ENCODE measurements around the gene CTDSP1. TPM values are rescaled to one million over a fixed set of nuclear protein-coding genes. Genes with fewer than 3 reads are reported as not detected.

CTDSP1 gene, protein sequence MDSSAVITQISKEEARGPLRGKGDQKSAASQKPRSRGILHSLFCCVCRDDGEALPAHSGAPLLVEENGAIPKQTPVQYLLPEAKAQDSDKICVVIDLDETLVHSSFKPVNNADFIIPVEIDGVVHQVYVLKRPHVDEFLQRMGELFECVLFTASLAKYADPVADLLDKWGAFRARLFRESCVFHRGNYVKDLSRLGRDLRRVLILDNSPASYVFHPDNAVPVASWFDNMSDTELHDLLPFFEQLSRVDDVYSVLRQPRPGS
- 10 to 100 TPM; 57.7 to 65.4 TPM for total RNA-seq

DNA sequence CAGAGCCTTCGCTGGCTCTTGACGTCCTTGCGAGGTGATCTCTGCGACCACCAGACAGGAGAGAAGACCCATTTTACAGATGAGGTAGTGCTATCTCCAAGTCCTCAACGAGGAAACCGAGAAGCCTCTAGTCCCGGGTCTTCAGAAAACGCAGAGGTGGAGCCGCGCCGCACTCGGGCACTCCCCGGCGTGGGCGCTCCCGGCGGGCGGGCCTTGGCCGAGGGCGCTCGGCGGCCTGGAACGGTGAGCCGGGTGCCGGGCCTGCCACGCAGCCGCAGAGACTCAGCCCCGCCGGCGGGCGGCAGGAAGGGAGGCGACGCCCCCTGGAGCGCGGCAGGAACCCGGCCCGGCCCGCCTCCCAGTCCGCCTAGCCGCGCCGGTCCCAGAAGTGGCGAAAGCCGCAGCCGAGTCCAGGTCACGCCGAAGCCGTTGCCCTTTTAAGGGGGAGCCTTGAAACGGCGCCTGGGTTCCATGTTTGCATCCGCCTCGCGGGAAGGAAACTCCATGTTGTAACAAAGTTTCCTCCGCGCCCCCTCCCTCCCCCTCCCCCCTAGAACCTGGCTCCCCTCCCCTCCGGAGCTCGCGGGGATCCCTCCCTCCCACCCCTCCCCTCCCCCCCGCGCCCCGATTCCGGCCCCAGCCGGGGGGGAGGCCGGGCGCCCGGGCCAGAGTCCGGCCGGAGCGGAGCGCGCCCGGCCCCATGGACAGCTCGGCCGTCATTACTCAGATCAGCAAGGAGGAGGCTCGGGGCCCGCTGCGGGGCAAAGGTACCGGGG is at the start of gene CTDSP1:
TSS of gene CTDSP1 (plus strand) at position 478 of the 776 bp plus-strand sequence. CDS start at position 701, 223 bp downstream.
- intact Hi-C loops (cut with DNase I, micrococcal nuclease) = loop anchor here (2.0 to 10.0 kb wide), 6 partner anchors 42 to 1987 kb away; partner anchors contain the start of genes CATIP (in 1 of the 2), CHPF (in 1 of the 2), DNPEP (in 1 of the 2) and SMARCAL1 (in 1 of the 2)
- POLR2A ChIA-PET = interaction anchor here (1.1 kb wide), 1 partner anchor 113 kb away, joined by 5 read pairs; no protein-coding TSS in a partner anchor
- peaks cover 36% of the 10 kb centered on the region for H3K4me1 Mint-ChIP-seq
- H3K4me3 Mint-ChIP-seq = peak within 1 kb of the TSS; percentile 85
- H3K9me3 Mint-ChIP-seq (ENCODE audit: low read depth) = no peaks in the 10 kb centered on the region
- peaks cover 6% of the 10 kb centered on the region for H3K27me3 Mint-ChIP-seq
- H3K27ac Mint-ChIP-seq = peak within 1 kb of the TSS; percentile 86
- DNase-seq = peak; percentile 95
- peaks cover 15% of the 10 kb centered on the region for H3K36me3 Mint-ChIP-seq (ENCODE audit: low read depth)
- CTCF ChIA-PET = interaction anchor here (1.2 kb wide), 1 partner anchor 10 kb away, joined by 3 read pairs; no protein-coding TSS in a partner anchor
- ATAC-seq = peak; percentile 46

DNA sequence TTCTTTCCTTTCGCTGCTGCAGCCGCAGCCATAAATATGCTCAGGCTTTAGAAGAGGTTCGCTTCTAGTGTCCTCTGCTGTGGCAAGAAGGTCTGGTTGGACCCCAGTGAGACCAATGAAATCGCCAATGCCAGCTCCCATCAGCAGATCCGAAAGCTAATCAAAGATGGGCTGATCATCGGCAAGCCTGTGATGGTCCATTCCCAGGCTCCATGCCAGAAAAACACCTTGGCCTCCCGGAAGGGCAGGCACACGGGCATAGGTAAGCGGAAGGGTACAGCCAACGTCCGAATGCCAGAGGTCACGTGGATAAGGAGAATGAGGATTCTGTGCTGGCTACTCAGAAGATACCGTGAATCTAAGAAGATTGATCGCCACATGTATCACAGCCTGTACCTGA is 45.6 kb upstream of the CTDSP1 start:
- ATAC-seq (no peak), DNase-seq (no peak)
- ChIA-PET CTCF (interaction anchor here (0.5 to 4.3 kb wide), 4 partner anchors 10 to 1224 kb away, joined by 3 to 64 read pairs (median 4); no protein-coding TSS in a partner anchor), POLR2A (no interaction called here)
- Mint-ChIP-seq H3K27me3 (no peaks in the 10 kb centered on the region), H3K9me3 (ENCODE audit: low read depth) (peaks cover 12% of the 10 kb centered on the region), H3K4me1 (no peaks in the 10 kb centered on the region), H3K36me3 (ENCODE audit: low read depth) (peaks cover 6% of the 10 kb centered on the region), H3K4me3 (no peak overlapping the region), H3K27ac (no peak overlapping the region)
- intact Hi-C loops (cut with DNase I, micrococcal nuclease) = loop anchor here in 1 of 2 experiments (10.0 kb wide), 1 partner anchor 169 kb away; no protein-coding TSS in a partner anchor

DNA sequence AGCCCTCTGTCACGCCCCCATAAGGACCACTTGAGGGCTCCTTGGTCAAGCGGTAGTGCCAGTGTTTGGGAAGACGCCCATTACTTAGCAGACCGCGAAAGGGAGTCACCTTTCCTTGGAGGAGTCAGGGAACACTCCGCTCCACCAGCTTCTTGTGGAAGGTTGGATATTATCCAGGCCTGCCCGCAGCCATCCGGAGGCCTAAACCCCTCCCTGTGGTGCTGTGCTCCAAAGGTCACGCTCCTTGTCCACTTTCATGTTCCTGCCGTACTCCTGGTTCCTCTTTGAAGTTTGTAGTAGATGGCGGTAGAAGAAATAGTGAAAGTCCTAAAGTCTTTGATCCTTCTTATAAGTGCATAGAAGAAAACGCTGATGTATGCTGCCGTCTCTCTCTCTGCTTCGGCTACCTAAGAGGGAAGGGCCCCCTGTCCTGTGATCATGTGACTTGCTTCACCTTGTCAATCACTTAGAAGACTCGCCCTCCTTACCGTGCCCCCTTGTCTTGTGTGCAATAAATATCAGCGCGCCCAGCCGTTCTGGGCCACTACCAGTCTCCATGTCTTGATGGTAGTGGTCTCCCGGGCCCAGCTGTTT is 44.7 kb upstream of the CTDSP1 start:
- Mint-ChIP-seq H3K4me1 (no peaks in the 10 kb centered on the region), H3K4me3 (no peak overlapping the region), H3K36me3 (ENCODE audit: low read depth) (peaks cover 4% of the 10 kb centered on the region), H3K27ac (no peak overlapping the region), H3K9me3 (ENCODE audit: low read depth) (peaks cover 10% of the 10 kb centered on the region), H3K27me3 (no peaks in the 10 kb centered on the region)
- POLR2A ChIA-PET = no interaction called here
- DNase-seq (no peak), ATAC-seq (no peak)
- CTCF ChIA-PET = interaction anchor here (0.9 to 4.3 kb wide), 3 partner anchors 34 to 60 kb away, joined by 4 to 64 read pairs (median 8); no protein-coding TSS in a partner anchor
- intact Hi-C loops (cut with DNase I, micrococcal nuclease) = loop anchor here (5.0 to 10.0 kb wide), 3 partner anchors 42 to 170 kb away; partner anchors contain the start of gene CTDSP1 (in 1 of the 2)

DNA sequence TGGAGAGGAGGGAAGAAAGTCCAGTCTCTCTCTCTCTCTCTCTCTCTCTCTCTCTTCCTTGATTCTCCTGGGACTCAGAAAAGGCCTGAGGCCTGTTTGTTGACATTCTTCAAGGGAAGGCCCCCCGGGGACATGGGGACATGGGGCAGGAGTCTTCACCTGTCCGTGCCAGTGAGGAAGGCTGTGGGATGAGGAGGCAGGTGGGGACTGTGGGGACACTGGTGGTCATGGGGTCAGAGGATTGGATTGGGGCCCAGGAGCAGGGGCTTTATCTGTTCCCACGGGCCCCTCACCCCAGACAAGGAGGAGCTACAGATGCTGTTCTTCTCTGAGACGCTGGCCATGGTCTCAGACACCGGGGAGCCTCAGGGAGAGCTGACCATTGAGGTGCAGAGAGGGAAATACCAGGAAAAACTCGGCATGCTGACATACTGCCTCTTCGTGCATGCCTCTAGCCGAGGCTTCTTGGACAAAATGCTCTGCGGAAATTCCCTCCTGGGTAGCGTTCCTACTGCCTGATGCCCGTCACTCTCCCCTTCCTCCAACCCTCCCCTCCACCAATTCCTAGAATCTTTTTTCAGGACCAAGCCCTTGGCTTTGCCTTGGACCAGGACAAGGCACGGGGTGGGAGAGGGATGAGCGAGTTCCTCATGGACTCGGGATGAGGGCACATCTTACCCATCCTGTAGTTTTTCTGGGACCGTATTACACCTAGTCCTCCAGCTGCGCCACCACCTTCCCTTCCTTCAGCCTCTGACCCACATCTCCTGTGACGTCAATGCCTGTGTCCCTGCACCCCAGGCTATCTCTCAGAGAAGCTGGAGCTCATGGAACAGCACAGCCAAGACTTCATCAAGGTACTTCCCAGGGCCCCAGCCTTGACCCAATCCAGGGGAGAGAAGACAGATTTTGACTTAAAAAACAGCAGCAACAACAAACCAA is 42.2 kb upstream of the CTDSP1 start:
- ChIA-PET POLR2A (no interaction called here), CTCF (interaction anchor here (0.6 to 4.3 kb wide), 17 partner anchors 13 to 330 kb away, joined by 3 to 64 read pairs (median 4); partner anchors contain the start of genes AAMP and PNKD)
- H3K4me3 Mint-ChIP-seq = no peak overlapping the region
- intact Hi-C loops (cut with DNase I, micrococcal nuclease) = loop anchor here (2.0 to 10.0 kb wide), 4 partner anchors 40 to 173 kb away; partner anchors contain the start of genes CTDSP1 (in 1 of the 2) and TMBIM1 (in 1 of the 2)
- ATAC-seq (no peak), DNase-seq (no peak)
- no peak overlapping the region for H3K27ac Mint-ChIP-seq
- H3K36me3 Mint-ChIP-seq (ENCODE audit: low read depth) = no peaks in the 10 kb centered on the region
- no peaks in the 10 kb centered on the region for H3K9me3 Mint-ChIP-seq (ENCODE audit: low read depth)
- H3K4me1 Mint-ChIP-seq = no peaks in the 10 kb centered on the region
- no peaks in the 10 kb centered on the region for H3K27me3 Mint-ChIP-seq

DNA sequence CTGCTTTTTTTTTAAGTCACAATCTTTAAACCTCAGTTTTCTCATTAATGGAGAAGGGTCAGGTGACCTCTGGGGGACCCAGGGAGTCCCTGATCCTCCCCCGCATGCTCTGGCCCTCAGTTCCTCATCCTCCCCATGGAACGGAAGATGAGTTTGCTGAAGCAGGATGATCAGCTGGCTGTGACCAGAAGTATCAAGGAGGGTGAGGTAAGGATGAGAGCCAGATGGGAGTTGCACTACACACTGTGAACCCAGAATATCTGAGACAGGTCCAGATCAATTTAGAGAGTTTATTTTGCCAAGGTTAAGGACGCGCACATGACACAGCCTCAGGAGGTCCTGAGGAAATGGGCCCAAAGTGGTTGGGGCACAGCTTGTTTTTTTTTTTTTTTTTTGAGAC is 39.2 kb upstream of the CTDSP1 start:
- intact Hi-C loops (cut with DNase I, micrococcal nuclease) = no loop called here
- no peaks in the 10 kb centered on the region for H3K36me3 Mint-ChIP-seq (ENCODE audit: low read depth)
- DNase-seq (no peak), ATAC-seq (no peak)
- H3K4me3 Mint-ChIP-seq = no peak overlapping the region
- POLR2A ChIA-PET = no interaction called here
- H3K27ac Mint-ChIP-seq = no peak overlapping the region
- CTCF ChIA-PET = interaction anchor here (1.0 to 1.8 kb wide), 2 partner anchors 35 to 59 kb away, joined by 3 to 6 read pairs; no protein-coding TSS in a partner anchor
- no peaks in the 10 kb centered on the region for H3K27me3 Mint-ChIP-seq
- H3K4me1 Mint-ChIP-seq = no peaks in the 10 kb centered on the region
- H3K9me3 Mint-ChIP-seq (ENCODE audit: low read depth) = no peaks in the 10 kb centered on the region

DNA sequence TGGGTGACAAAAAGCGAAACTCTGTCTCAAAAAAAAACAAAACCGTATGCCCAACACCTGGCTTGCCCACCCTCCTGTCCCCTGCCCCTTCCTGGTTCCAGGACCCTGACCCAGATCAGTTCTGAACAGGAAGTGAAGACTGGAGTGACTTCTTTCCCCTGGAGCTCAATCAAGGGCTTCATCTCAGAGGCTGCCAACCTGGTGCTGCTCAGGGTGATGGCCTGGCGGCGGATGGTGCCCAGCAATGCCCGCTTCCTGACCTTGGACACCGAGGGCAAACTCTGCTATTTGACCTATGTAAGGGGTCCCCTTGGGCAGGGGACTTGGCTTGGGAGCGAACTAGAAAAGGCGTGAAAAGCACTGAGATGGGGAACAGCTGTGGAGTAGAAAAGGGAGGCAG is 37.1 kb upstream of the CTDSP1 start:
- H3K9me3 Mint-ChIP-seq (ENCODE audit: low read depth) = no peaks in the 10 kb centered on the region
- no peak overlapping the region for H3K4me3 Mint-ChIP-seq
- peaks cover 3% of the 10 kb centered on the region for H3K4me1 Mint-ChIP-seq
- DNase-seq (no peak), ATAC-seq (no peak)
- H3K36me3 Mint-ChIP-seq (ENCODE audit: low read depth) = no peaks in the 10 kb centered on the region
- no peaks in the 10 kb centered on the region for H3K27me3 Mint-ChIP-seq
- no peak overlapping the region for H3K27ac Mint-ChIP-seq
- intact Hi-C loops (cut with DNase I, micrococcal nuclease) = no loop called here
- ChIA-PET CTCF (interaction anchor here (0.8 to 1.4 kb wide), 2 partner anchors 75 to 91 kb away, joined by 3 to 7 read pairs; no protein-coding TSS in a partner anchor), POLR2A (no interaction called here)

DNA sequence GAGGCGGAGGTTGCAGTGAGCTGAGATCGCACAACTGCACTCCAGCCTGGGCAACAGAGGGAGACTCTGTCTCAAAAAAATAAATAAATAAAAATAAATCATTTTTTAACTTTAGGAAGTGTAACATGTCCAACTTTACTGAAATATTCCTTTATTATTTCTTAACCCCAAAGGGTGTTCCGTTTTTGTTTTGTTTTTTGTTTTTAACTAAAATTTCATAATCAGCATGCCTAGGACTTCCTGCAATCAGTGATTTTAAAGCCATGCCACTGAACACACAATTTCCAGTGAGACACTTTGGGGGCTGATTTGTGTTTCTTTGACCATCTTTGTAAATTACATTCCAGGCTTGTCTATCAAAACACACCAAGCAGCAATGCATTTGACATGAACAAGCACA is 35.9 kb upstream of the CTDSP1 start:
- ChIA-PET CTCF (interaction anchor here (0.8 to 1.1 kb wide), 2 partner anchors 10 to 62 kb away, joined by 3 to 6 read pairs; no protein-coding TSS in a partner anchor), POLR2A (no interaction called here)
- H3K36me3 Mint-ChIP-seq (ENCODE audit: low read depth) = no peaks in the 10 kb centered on the region
- H3K27me3 Mint-ChIP-seq = no peaks in the 10 kb centered on the region
- no peak overlapping the region for H3K27ac Mint-ChIP-seq
- no peak for DNase-seq
- H3K4me3 Mint-ChIP-seq = no peak overlapping the region
- no peaks in the 10 kb centered on the region for H3K9me3 Mint-ChIP-seq (ENCODE audit: low read depth)
- peaks cover 8% of the 10 kb centered on the region for H3K4me1 Mint-ChIP-seq
- ATAC-seq = no peak
- intact Hi-C loops (cut with DNase I, micrococcal nuclease) = no loop called here

DNA sequence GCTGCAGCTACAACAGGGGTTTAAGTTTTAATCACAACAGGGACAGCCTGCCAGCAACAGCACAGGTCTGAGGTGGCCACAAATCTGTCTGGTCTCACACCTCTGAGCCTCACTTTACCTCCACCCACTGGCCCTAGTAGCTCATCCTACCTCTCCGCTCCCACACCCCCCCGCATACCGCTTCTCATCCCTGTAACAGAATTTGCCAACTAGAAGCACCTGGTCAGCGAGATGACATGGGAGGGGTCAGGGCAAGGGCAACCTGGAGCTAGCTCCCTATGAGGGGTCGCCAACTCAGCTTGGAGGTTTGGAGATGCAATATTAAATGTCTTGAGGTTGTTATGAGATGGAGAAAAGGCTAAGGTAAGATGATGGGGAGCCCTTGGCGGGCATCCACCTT is 35.5 kb upstream of the CTDSP1 start:
- ChIA-PET POLR2A (no interaction called here), CTCF (interaction anchor here (0.8 to 1.1 kb wide), 2 partner anchors 10 to 63 kb away, joined by 3 to 6 read pairs; no protein-coding TSS in a partner anchor)
- Mint-ChIP-seq H3K36me3 (ENCODE audit: low read depth) (no peaks in the 10 kb centered on the region), H3K27ac (no peak overlapping the region), H3K9me3 (ENCODE audit: low read depth) (no peaks in the 10 kb centered on the region), H3K4me3 (no peak overlapping the region), H3K4me1 (peaks cover 11% of the 10 kb centered on the region), H3K27me3 (no peaks in the 10 kb centered on the region)
- ATAC-seq (no peak), DNase-seq (no peak)
- intact Hi-C loops (cut with DNase I, micrococcal nuclease) = no loop called here

DNA sequence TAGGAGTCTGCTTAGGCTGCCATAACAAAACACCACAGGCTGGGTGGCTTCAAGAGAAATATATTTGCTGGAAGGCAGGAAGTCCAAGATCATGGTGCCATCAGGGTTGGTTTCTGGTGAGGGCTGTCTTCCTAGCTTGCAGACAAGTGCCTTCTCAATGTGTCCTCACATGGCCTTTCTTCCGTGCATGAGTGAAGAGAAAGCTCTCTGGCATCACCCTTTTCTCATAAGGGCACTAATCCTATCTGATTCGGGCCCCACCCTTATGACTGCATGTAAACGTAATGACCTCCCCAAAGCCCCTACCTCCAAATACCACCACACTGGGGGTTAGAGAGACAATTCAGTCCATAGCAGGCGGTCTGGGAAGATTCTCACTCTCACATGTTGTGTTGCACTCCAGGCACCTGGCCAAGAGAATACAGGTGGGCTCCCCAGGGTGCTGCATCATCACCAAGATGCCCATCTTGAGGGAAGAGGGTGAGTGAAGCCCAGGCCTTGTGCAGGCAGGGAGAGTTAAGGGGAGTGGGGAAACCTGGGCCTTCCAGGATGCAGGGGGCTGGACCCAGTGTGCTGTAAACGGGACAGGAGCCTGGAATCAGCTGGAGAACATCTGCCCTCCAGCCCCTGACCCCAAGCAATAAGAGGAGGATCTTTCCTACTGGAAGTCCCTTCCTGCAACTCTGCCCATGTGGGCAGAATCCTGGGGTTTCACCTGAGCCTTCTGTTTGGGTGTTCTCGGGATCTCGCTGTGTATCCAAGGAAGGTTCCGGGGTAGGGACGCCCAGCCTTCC is 32.9 kb upstream of the CTDSP1 start:
- intact Hi-C loops (cut with DNase I, micrococcal nuclease) = loop anchor here in 1 of 2 experiments (1.0 kb wide), 1 partner anchor 29 kb away; no protein-coding TSS in a partner anchor
- H3K27me3 Mint-ChIP-seq = no peaks in the 10 kb centered on the region
- H3K4me3 Mint-ChIP-seq = peak overlapping the region; percentile 72
- H3K9me3 Mint-ChIP-seq (ENCODE audit: low read depth) = no peaks in the 10 kb centered on the region
- H3K36me3 Mint-ChIP-seq (ENCODE audit: low read depth) = no peaks in the 10 kb centered on the region
- H3K4me1 Mint-ChIP-seq = peaks cover 20% of the 10 kb centered on the region
- POLR2A ChIA-PET = no interaction called here
- peak overlapping the region; percentile 67 for H3K27ac Mint-ChIP-seq
- DNase-seq = no peak
- ATAC-seq = no peak
- CTCF ChIA-PET = interaction anchor here (0.7 to 1.2 kb wide), 3 partner anchors 42 to 95 kb away, joined by 3 to 6 read pairs (median 4); no protein-coding TSS in a partner anchor

All from activated CD4-positive, alpha-beta T cell treated with anti-CD3 and anti-CD28 coated beads for 36 hours (primary cell).